Activated CD4-positive, CD25-positive, alpha-beta regulatory T cell treated with anti-CD3 and anti-CD28 coated beads, Interleukin-2, amount 50 U/mL, for 24 hours (primary cell): Measurements from ENCODE around the gene HOXA3.

Experiments
- ATAC-seq, 2 donors: fragments of 150-1000 bp; cut with Tn5 transposase; one replicate each; pipeline ENCODE4 v1.10.0; 2021; ENCODE audit warnings: mild to moderate bottlenecking in 1 of 2, moderate library complexity in 1 of 2

The HOXA3 gene

GRCh38 chr7:27082171-27082570, 70.2 kb downstream of the HOXA3 start:
- no peak for ATAC-seq

- no peak for ATAC-seq
These were observed 71.4 kb downstream of the HOXA3 start for GRCh38 chr7:27080844-27081436.

GRCh38 chr7:27079234-27079975, 73.0 kb downstream of the HOXA3 start:
- ATAC-seq, result peak in 1 of 2 donors; percentile 27

GRCh38 chr7:27078616-27079233, 73.7 kb downstream of the HOXA3 start:
- no peak for ATAC-seq

GRCh38 chr7:27073076-27073475, 79.3 kb downstream of the HOXA3 start:
- ATAC-seq, result no peak

GRCh38 chr7:27071622-27072390, 80.6 kb downstream of the HOXA3 start:
- no peak for ATAC-seq

- no peak for ATAC-seq
These were observed 84.1 kb downstream of the HOXA3 start for GRCh38 chr7:27068259-27068658.

GRCh38 chr7:27066148-27066547, 86.2 kb downstream of the HOXA3 start:
- no peak for ATAC-seq

GRCh38 chr7:27065709-27066108, 86.7 kb downstream of the HOXA3 start:
- ATAC-seq, result no peak

GRCh38 chr7:27064661-27065060, 87.7 kb downstream of the HOXA3 start:
- no peak for ATAC-seq

- no peak for ATAC-seq
These were observed 88.2 kb downstream of the HOXA3 start for GRCh38 chr7:27064159-27064558.

GRCh38 chr7:27062946-27063345, 89.4 kb downstream of the HOXA3 start:
- no peak for ATAC-seq
